Activated CD4-positive, alpha-beta memory T cell treated with anti-CD3 and anti-CD28 coated beads, Interleukin-2, amount 10 ng/mL, durations not matched to agents 7 days and 5 days (primary cell): ENCODE results near the gene PYGL. TPM values are rescaled to one million over a fixed set of nuclear protein-coding genes. Genes with fewer than 3 reads are reported as not detected.

Source experiments
- CTCF ChIA-PET: fragments of 350-600 bp; sonication (Branson Sonifier 250); formaldehyde crosslinking; loops from one replicate; lab custom pipeline; 2021; ENCODE audit warnings: antibody characterized with exemption, inconsistent platforms; lab: Charles Lee
- POLR2A ChIA-PET: fragments of 350-600 bp; sonication (Branson Sonifier 250); formaldehyde crosslinking; loops from one replicate; lab custom pipeline; 2021; ENCODE audit warnings: antibody characterized with exemption; lab: Charles Lee
- DNase-seq: peaks from one replicate; pipeline ENCODE4 v3.0.0-alpha.2; 2020
- H3K27ac Mint-ChIP-seq: one replicate; pipeline ENCODE4 v1.8.0; 2021; ENCODE audit warnings: mild to moderate bottlenecking, mixed read lengths
- H3K27me3 Mint-ChIP-seq: one replicate; pipeline ENCODE4 v1.8.0; 2021; ENCODE audit warnings: mixed read lengths
- H3K36me3 Mint-ChIP-seq: one replicate; pipeline ENCODE4 v1.8.0; 2021; ENCODE audit warnings: low read depth, mixed read lengths
- H3K4me1 Mint-ChIP-seq: one replicate; pipeline ENCODE4 v1.8.0; 2021; ENCODE audit warnings: mixed read lengths
- H3K4me3 Mint-ChIP-seq: one replicate; pipeline ENCODE4 v1.8.0; 2021; ENCODE audit warnings: mild to moderate bottlenecking, mixed read lengths
- H3K9me3 Mint-ChIP-seq: one replicate; pipeline ENCODE4 v1.8.0; 2021; ENCODE audit warnings: mixed read lengths
- total RNA-seq, 2 experiments: library from RNA; stranded (reverse); gene quantifications; one replicate each; pipeline ENCODE4 v1.2.3, GENCODE V29; 2021

The PYGL gene
- total RNA-seq, 2 experiments from 2014 or later: 0.40 to 0.53 TPM

- POLR2A ChIA-PET: no interaction called here
- Mint-ChIP-seq H3K27me3 (peaks cover 70% of the 10 kb centered on the region), H3K36me3 (peaks cover 3% of the 10 kb centered on the region), H3K9me3 (no peaks in the 10 kb centered on the region), H3K4me3 (no peak overlapping the region), H3K4me1 (peaks cover 21% of the 10 kb centered on the region), H3K27ac (no peak overlapping the region)
- CTCF ChIA-PET: interaction anchor here (0.6 to 1.4 kb wide), 4 partner anchors 11 to 1194 kb away, joined by 3 to 6 read pairs (median 4); no protein-coding TSS in a partner anchor
- no peak for DNase-seq
Measured at GRCh38 chr14:50871228-50871627, 73.1 kb downstream of the PYGL start.

GRCh38 chr14:50865391-50866076, 78.7 kb downstream of the PYGL start:
- ChIA-PET CTCF (interaction anchor here (1.5 kb wide), 1 partner anchor 265 kb away, joined by 3 read pairs; no protein-coding TSS in a partner anchor), POLR2A (interaction anchor here (1.9 kb wide), 1 partner anchor 36 kb away, joined by 4 read pairs; no protein-coding TSS in a partner anchor)
- Mint-ChIP-seq H3K4me1 (no peaks in the 10 kb centered on the region), H3K9me3 (no peaks in the 10 kb centered on the region), H3K27me3 (peaks cover 42% of the 10 kb centered on the region), H3K36me3 (no peaks in the 10 kb centered on the region), H3K4me3 (no peak overlapping the region), H3K27ac (no peak overlapping the region)
- no peak for DNase-seq

GRCh38 chr14:50864946-50865345, 79.3 kb downstream of the PYGL start:
- Mint-ChIP-seq H3K4me3 (no peak overlapping the region), H3K27me3 (peaks cover 36% of the 10 kb centered on the region)
- POLR2A ChIA-PET: interaction anchor here (1.9 kb wide), 1 partner anchor 35 kb away, joined by 4 read pairs; no protein-coding TSS in a partner anchor

GRCh38 chr14:50864237-50864636, 80.0 kb downstream of the PYGL start:
- H3K36me3 Mint-ChIP-seq: no peaks in the 10 kb centered on the region
- H3K27ac Mint-ChIP-seq: no peak overlapping the region
- ChIA-PET POLR2A (no interaction called here), CTCF (interaction anchor here (1.1 to 3.0 kb wide), 2 partner anchors 87 to 263 kb away, joined by 3 to 11 read pairs; no protein-coding TSS in a partner anchor)
- no peaks in the 10 kb centered on the region for H3K9me3 Mint-ChIP-seq
- no peak for DNase-seq
- no peak overlapping the region for H3K4me3 Mint-ChIP-seq
- peaks cover 8% of the 10 kb centered on the region for H3K4me1 Mint-ChIP-seq
- peaks cover 30% of the 10 kb centered on the region for H3K27me3 Mint-ChIP-seq

More at GRCh38 chr14:50864946-50865345, 79.3 kb downstream of the PYGL start:
- no peak for DNase-seq
- CTCF ChIA-PET: no interaction called here
- Mint-ChIP-seq H3K9me3 (no peaks in the 10 kb centered on the region), H3K36me3 (no peaks in the 10 kb centered on the region), H3K4me1 (peaks cover 5% of the 10 kb centered on the region), H3K27ac (no peak overlapping the region)

GRCh38 chr14:50862036-50862570, 82.2 kb downstream of the PYGL start:
- DNase-seq: no peak
- H3K9me3 Mint-ChIP-seq: no peaks in the 10 kb centered on the region
- ChIA-PET POLR2A (no interaction called here), CTCF (interaction anchor here (0.6 to 3.0 kb wide), 4 partner anchors 13 to 261 kb away, joined by 4 to 11 read pairs (median 5); no protein-coding TSS in a partner anchor)
- no peak overlapping the region for H3K4me3 Mint-ChIP-seq
- H3K27me3 Mint-ChIP-seq: peaks cover 18% of the 10 kb centered on the region
- H3K27ac Mint-ChIP-seq: no peak overlapping the region
- H3K4me1 Mint-ChIP-seq: peaks cover 12% of the 10 kb centered on the region
- no peaks in the 10 kb centered on the region for H3K36me3 Mint-ChIP-seq

- POLR2A ChIA-PET: interaction anchor here (0.6 to 2.4 kb wide), 14 partner anchors 15 to 981 kb away, joined by 3 to 19 read pairs (median 4); partner anchors contain the start of genes ATL1, NIN and SAV1
- H3K36me3 Mint-ChIP-seq: no peaks in the 10 kb centered on the region
- peaks cover 12% of the 10 kb centered on the region for H3K4me1 Mint-ChIP-seq
- peaks cover 7% of the 10 kb centered on the region for H3K27me3 Mint-ChIP-seq
- DNase-seq: peak; percentile 89
- peak overlapping the region; percentile 83 for H3K4me3 Mint-ChIP-seq
- H3K9me3 Mint-ChIP-seq: no peaks in the 10 kb centered on the region
- CTCF ChIA-PET: interaction anchor here (0.6 to 3.0 kb wide), 54 partner anchors 8 to 792 kb away, joined by 3 to 56 read pairs (median 6); partner anchors contain the start of genes ABHD12B, FRMD6, NIN and SAV1
- H3K27ac Mint-ChIP-seq: peak overlapping the region; percentile 47
Measured at GRCh38 chr14:50860478-50861086, 83.7 kb downstream of the PYGL start.

- peaks cover 12% of the 10 kb centered on the region for H3K4me1 Mint-ChIP-seq
- H3K36me3 Mint-ChIP-seq: no peaks in the 10 kb centered on the region
- ChIA-PET POLR2A (interaction anchor here (1.0 to 2.4 kb wide), 6 partner anchors 9 to 254 kb away, joined by 3 to 19 read pairs (median 5); partner anchors contain the start of genes NIN and SAV1), CTCF (interaction anchor here (0.6 to 3.0 kb wide), 19 partner anchors 8 to 541 kb away, joined by 3 to 56 read pairs (median 11); partner anchors contain the start of gene NIN)
- peak overlapping the region; percentile 49 for H3K4me3 Mint-ChIP-seq
- peaks cover 4% of the 10 kb centered on the region for H3K27me3 Mint-ChIP-seq
- H3K27ac Mint-ChIP-seq: no peak overlapping the region
- no peak for DNase-seq
- H3K9me3 Mint-ChIP-seq: no peaks in the 10 kb centered on the region
Measured at GRCh38 chr14:50859296-50859624, 85.0 kb downstream of the PYGL start.

- POLR2A ChIA-PET: interaction anchor here (2.0 kb wide), 1 partner anchor 25 kb away, joined by 6 read pairs; the partner anchor contains the start of gene NIN
Measured at GRCh38 chr14:50856660-50857059, 87.6 kb downstream of the PYGL start.

GRCh38 chr14:50855558-50855957, 88.7 kb downstream of the PYGL start:
- DNase-seq: no peak
- CTCF ChIA-PET: no interaction called here
- POLR2A ChIA-PET: no interaction called here
- no peak overlapping the region for H3K4me3 Mint-ChIP-seq
- no peak overlapping the region for H3K27ac Mint-ChIP-seq
- H3K9me3 Mint-ChIP-seq: no peaks in the 10 kb centered on the region
- peaks cover 5% of the 10 kb centered on the region for H3K27me3 Mint-ChIP-seq
- H3K36me3 Mint-ChIP-seq: no peaks in the 10 kb centered on the region
- H3K4me1 Mint-ChIP-seq: peaks cover 12% of the 10 kb centered on the region

More at GRCh38 chr14:50856660-50857059, 87.6 kb downstream of the PYGL start:
- Mint-ChIP-seq H3K9me3 (no peaks in the 10 kb centered on the region), H3K27ac (no peak overlapping the region), H3K27me3 (peaks cover 7% of the 10 kb centered on the region), H3K4me1 (peaks cover 12% of the 10 kb centered on the region), H3K4me3 (no peak overlapping the region), H3K36me3 (no peaks in the 10 kb centered on the region)
- CTCF ChIA-PET: interaction anchor here (1.5 kb wide), 1 partner anchor 11 kb away, joined by 5 read pairs; no protein-coding TSS in a partner anchor
- no peak for DNase-seq

Other genes with a start within 250 kb of the PYGL start
- gene NIN, start 113.3 kb downstream of the PYGL start, total RNA-seq: 10 to 100 TPM; 50.3 to 56.5 TPM
- gene ABHD12B, start 72.4 kb downstream of the PYGL start, total RNA-seq: not detected
- under 1 TPM; 0.20 to 0.23 TPM for gene TRIM9, start 150.6 kb upstream of the PYGL start, total RNA-seq